H9 (cell line): ENCODE measurements around the gene COQ8A. TPM values are rescaled to one million over a fixed set of nuclear protein-coding genes. Genes with fewer than 3 reads are reported as not detected.

Experiments used
- DNase-seq: peaks from one replicate; pipeline ENCODE4 v3.0.0-alpha.2; 2017
- H2AFZ ChIP-seq: one replicate; pipeline ENCODE4 v1.6.1; 2013; ENCODE audit warnings: mild to moderate bottlenecking, low read length, control low read depth, moderate library complexity
- H2AK5ac ChIP-seq: 2 replicates; pipeline ENCODE4 v1.6.1; 2013; ENCODE audit warnings: low read length, control low read depth, mixed read lengths; ENCODE audit not compliant: insufficient read length
- H2BK120ac ChIP-seq: one replicate; pipeline ENCODE4 v1.6.1; 2013; ENCODE audit warnings: low read depth, mild to moderate bottlenecking, low read length, control low read depth, inconsistent platforms; ENCODE audit not compliant: poor library complexity, severe bottlenecking
- H2BK12ac ChIP-seq: 2 replicates; pipeline ENCODE4 v1.6.1; 2013; ENCODE audit warnings: low read length, control low read depth, mixed read lengths, low read depth; ENCODE audit not compliant: insufficient read length
- H2BK15ac ChIP-seq: 2 replicates; pipeline ENCODE4 v1.6.1; 2013; ENCODE audit warnings: low read depth, low read length, control low read depth
- H2BK20ac ChIP-seq: one replicate; pipeline ENCODE4 v1.6.1; 2013; ENCODE audit warnings: low read depth, mild to moderate bottlenecking, low read length, control low read depth, inconsistent platforms; ENCODE audit not compliant: poor library complexity, severe bottlenecking
- H2BK5ac ChIP-seq: 2 replicates; pipeline ENCODE4 v1.6.1; 2013; ENCODE audit warnings: low read length, control low read depth, mixed read lengths; ENCODE audit not compliant: insufficient read length
- H3K14ac ChIP-seq: 2 replicates; pipeline ENCODE4 v1.6.1; 2013; ENCODE audit warnings: low read length, control low read depth; ENCODE audit not compliant: insufficient read depth
- H3K18ac ChIP-seq: 2 replicates; pipeline ENCODE4 v1.6.1; 2013; ENCODE audit warnings: low read depth, mild to moderate bottlenecking, mixed read lengths, low read length, control low read depth; ENCODE audit not compliant: insufficient read length
- H3K23ac ChIP-seq: 2 replicates; pipeline ENCODE4 v1.6.1; 2013; ENCODE audit warnings: low read length, control low read depth, mixed read lengths, low read depth; ENCODE audit not compliant: insufficient read length
- H3K23me2 ChIP-seq: 2 replicates; pipeline ENCODE4 v1.6.1; 2013; ENCODE audit warnings: low read depth, mild to moderate bottlenecking, mixed read lengths, low read length, control low read depth; ENCODE audit not compliant: insufficient read length, poor library complexity, severe bottlenecking
- H3K27ac ChIP-seq: 2 replicates; pipeline ENCODE4 v1.5.1; 2013; ENCODE audit warnings: low read length, control low read depth, mixed read lengths, low read depth; ENCODE audit not compliant: insufficient read length
- H3K27me3 ChIP-seq: 2 replicates; pipeline ENCODE4 v1.6.1; 2013; ENCODE audit warnings: low read length, control low read depth, inconsistent platforms; ENCODE audit not compliant: insufficient read depth
- H3K4ac ChIP-seq: 2 replicates; pipeline ENCODE4 v1.6.1; 2013; ENCODE audit warnings: low read depth, mild to moderate bottlenecking, control low read depth, inconsistent platforms, low read length, moderate library complexity
- H3K4me1 ChIP-seq: 2 replicates; pipeline ENCODE4 v1.6.1; 2013; ENCODE audit warnings: low read length, control low read depth, inconsistent platforms; ENCODE audit not compliant: insufficient read depth
- H3K4me2 ChIP-seq: 2 replicates; pipeline ENCODE4 v1.6.1; 2013; ENCODE audit warnings: low read length, control low read depth, mixed read lengths; ENCODE audit not compliant: insufficient read length, insufficient read depth
- H3K56ac ChIP-seq: 2 replicates; pipeline ENCODE4 v1.6.1; 2013; ENCODE audit warnings: low read depth, mild to moderate bottlenecking, mixed read lengths, low read length, control low read depth; ENCODE audit not compliant: insufficient read length
- H3K79me1 ChIP-seq: 2 replicates; pipeline ENCODE4 v1.6.1; 2013; ENCODE audit warnings: low read depth, mild to moderate bottlenecking, moderate library complexity, low read length, control low read depth, inconsistent platforms; ENCODE audit not compliant: insufficient read depth, poor library complexity, severe bottlenecking
- H3K79me2 ChIP-seq: 2 replicates; pipeline ENCODE4 v1.6.1; 2013; ENCODE audit warnings: low read length, control low read depth, inconsistent platforms; ENCODE audit not compliant: insufficient read depth
- H3K9ac ChIP-seq: 2 replicates; pipeline ENCODE4 v1.6.1; 2013; ENCODE audit warnings: low read length, control low read depth, mixed read lengths; ENCODE audit not compliant: insufficient read length; ENCODE audit errors: extremely low read depth
- H3K9me3 ChIP-seq: one replicate; pipeline ENCODE4 v1.6.1; 2013; ENCODE audit warnings: low read depth, low read length, inconsistent platforms; ENCODE audit not compliant: control insufficient read depth
- H3T11ph ChIP-seq: one replicate; pipeline ENCODE4 v1.6.1; 2013; ENCODE audit warnings: mild to moderate bottlenecking, low read length, control low read depth, inconsistent platforms
- H4K20me1 ChIP-seq: one replicate; pipeline ENCODE4 v1.6.1; 2013; ENCODE audit not compliant: control insufficient read depth, insufficient read length, insufficient read depth
- H4K5ac ChIP-seq: 2 replicates; pipeline ENCODE4 v1.6.1; 2013; ENCODE audit warnings: low read depth, mild to moderate bottlenecking, mixed read lengths, low read length, control low read depth; ENCODE audit not compliant: insufficient read length
- H4K8ac ChIP-seq: replicated peaks from 2 replicates; pipeline ENCODE4 v1.6.1; 2013; ENCODE audit warnings: low read length, control low read depth, mixed read lengths, low read depth; ENCODE audit not compliant: insufficient read length
- H4K91ac ChIP-seq: 2 replicates; pipeline ENCODE4 v1.6.1; 2013; ENCODE audit warnings: low read depth, mild to moderate bottlenecking, moderate library complexity, mixed read lengths, low read length, control low read depth; ENCODE audit not compliant: insufficient read length
- H3K27ac Mint-ChIP-seq, 3 experiments: 2 replicates in 2 of 3; 3 replicates in 1 of 3; pipeline ENCODE4 v1.8.0; 2020 to 2021; ENCODE audit warnings: mixed read lengths in 3 of 3, mild to moderate bottlenecking in 1 of 3, moderate library complexity in 1 of 3
- H3K27me3 Mint-ChIP-seq: 2 replicates; pipeline ENCODE4 v1.8.0; 2021; ENCODE audit warnings: low read depth, mild to moderate bottlenecking, moderate library complexity, mixed read lengths
- H3K36me3 Mint-ChIP-seq, 3 experiments: 2 replicates in 2 of 3; 3 replicates in 1 of 3; pipeline ENCODE4 v1.8.0; 2020 to 2021; ENCODE audit warnings: low read depth in 3 of 3, mixed read lengths in 3 of 3; ENCODE audit not compliant: insufficient read depth in 1 of 3
- H3K4me1 Mint-ChIP-seq, 2 experiments: 2 replicates each; pipeline ENCODE4 v1.8.0; 2020; ENCODE audit warnings: mixed read lengths in 2 of 2
- H3K4me3 Mint-ChIP-seq, 2 experiments: 2 replicates in 1 of 2; 3 replicates in 1 of 2; pipeline ENCODE4 v1.8.0; 2020 to 2021; ENCODE audit warnings: mild to moderate bottlenecking in 2 of 2, mixed read lengths in 2 of 2, moderate library complexity in 1 of 2
- H3K9me3 Mint-ChIP-seq, 2 experiments: 2 replicates in 1 of 2; 3 replicates in 1 of 2; pipeline ENCODE4 v1.8.0; 2020; ENCODE audit warnings: mild to moderate bottlenecking in 2 of 2, mixed read lengths in 2 of 2, moderate library complexity in 1 of 2
- WGBS: extraction: QIAGEN DNeasy Blood & Tissue Kit; methylation state at CpG from one replicate; pipeline ENCODE4 v1.1.7; 2013; ENCODE audit warnings: missing lambda C conversion rate, low lambda C conversion rate, mixed read lengths; ENCODE audit not compliant: insufficient read length; ENCODE audit errors: extremely low coverage; 5-methylcytosine and 5-hydroxymethylcytosine counted together
- total RNA-seq: library from RNA; stranded (reverse); gene quantifications from 2 replicates; pipeline ENCODE4 v1.2.1, GENCODE V29; 2021
- TF ChIP-seq, protein P1 (sequence below): fragments of 200-600 bp; sonication (generic); conservative IDR thresholded peaks from 3 replicates; pipeline ENCODE4 v1.8.0; 2021; ENCODE audit warnings: antibody characterized with exemption, mild to moderate bottlenecking

The COQ8A gene
- total RNA-seq, 1 experiment from 2014 or later, result 26.0 TPM

DNA sequence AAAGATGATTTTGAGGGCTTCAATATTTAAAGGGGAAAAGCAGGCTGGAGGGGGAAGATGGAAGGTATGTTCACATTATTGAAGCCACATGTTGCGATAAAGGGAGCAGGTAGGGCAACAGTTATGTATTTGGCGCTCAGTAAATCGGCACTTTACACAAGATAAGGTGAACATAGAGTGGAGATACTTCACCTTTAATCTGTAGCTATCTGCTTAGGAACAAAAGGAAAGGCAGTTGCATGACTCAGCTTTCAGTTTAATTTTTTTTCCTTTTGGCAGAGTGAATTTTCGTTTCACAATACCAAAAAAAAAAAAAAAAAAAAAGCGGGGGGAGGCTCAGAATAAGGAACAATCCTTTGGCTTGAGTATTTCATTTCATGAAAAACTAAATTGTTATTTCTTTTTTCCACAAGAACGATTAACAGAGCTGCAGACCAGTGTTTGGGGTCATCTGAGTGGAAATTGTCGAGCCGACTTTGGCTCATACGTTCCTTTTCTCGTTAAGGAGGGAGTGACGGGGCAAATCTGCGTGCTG lies 1.1 kb upstream of the COQ8A start:
- Histone ChIP-seq H4K20me1 (no peaks in the 10 kb centered on the region), H3K9me3 (no peaks in the 10 kb centered on the region), H3K27ac (peak overlapping the region; percentile 58), H2BK15ac (no peak overlapping the region), H2BK120ac (no peak overlapping the region), H3K9ac (peak overlapping the region; percentile 72), H3K4me2 (peak overlapping the region; percentile 68), H3K14ac (peak overlapping the region; percentile 89), H3K23me2 (peaks cover 11% of the 10 kb centered on the region), H2BK12ac (no peak overlapping the region), H3K27me3 (no peaks in the 10 kb centered on the region), H3K18ac (peak overlapping the region; percentile 81), H4K5ac (no peak overlapping the region), H3K23ac (no peak overlapping the region), H2AFZ (no peak overlapping the region), H2BK5ac (no peak overlapping the region), H4K91ac (peak overlapping the region; percentile 30), H3K79me1 (no peaks in the 10 kb centered on the region), H3K4ac (no peak overlapping the region), H4K8ac (no peak overlapping the region), H2AK5ac (no peak overlapping the region), H3K4me1 (peaks cover 5% of the 10 kb centered on the region; the same call in 1 of the 2 replicates), H2BK20ac (no peak overlapping the region), H3K79me2 (no peaks in the 10 kb centered on the region), H3T11ph (no peak overlapping the region), H3K56ac (no peak overlapping the region)
- no peak for DNase-seq
- Mint-ChIP-seq H3K4me3 (peak overlapping the region; percentile 79 to 82), H3K4me1 (peaks cover 35 to 39% of the 10 kb centered on the region in 2 experiments), H3K36me3 (peaks cover 6 to 11% (median 11%) of the 10 kb centered on the region in 3 experiments; a peak in 6 of 7 replicates), H3K27ac (peak overlapping the region; percentile 32 to 82 (median 74); a peak in 5 of 7 replicates), H3K27me3 (peaks cover 9% of the 10 kb centered on the region), H3K9me3 (peaks cover 9 to 16% of the 10 kb centered on the region in 2 experiments)
- no CpG with 5 or more reads among the region's 12 CpGs for WGBS
- TF ChIP-seq, protein P1, sequence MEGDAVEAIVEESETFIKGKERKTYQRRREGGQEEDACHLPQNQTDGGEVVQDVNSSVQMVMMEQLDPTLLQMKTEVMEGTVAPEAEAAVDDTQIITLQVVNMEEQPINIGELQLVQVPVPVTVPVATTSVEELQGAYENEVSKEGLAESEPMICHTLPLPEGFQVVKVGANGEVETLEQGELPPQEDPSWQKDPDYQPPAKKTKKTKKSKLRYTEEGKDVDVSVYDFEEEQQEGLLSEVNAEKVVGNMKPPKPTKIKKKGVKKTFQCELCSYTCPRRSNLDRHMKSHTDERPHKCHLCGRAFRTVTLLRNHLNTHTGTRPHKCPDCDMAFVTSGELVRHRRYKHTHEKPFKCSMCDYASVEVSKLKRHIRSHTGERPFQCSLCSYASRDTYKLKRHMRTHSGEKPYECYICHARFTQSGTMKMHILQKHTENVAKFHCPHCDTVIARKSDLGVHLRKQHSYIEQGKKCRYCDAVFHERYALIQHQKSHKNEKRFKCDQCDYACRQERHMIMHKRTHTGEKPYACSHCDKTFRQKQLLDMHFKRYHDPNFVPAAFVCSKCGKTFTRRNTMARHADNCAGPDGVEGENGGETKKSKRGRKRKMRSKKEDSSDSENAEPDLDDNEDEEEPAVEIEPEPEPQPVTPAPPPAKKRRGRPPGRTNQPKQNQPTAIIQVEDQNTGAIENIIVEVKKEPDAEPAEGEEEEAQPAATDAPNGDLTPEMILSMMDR, result no peak
